Uterus (tissue), 4 donors: ENCODE results near the gene FSD2. TPM values are rescaled to one million over a fixed set of nuclear protein-coding genes. Genes with fewer than 3 reads are reported as not detected.

ENCODE experiments used
- DNase-seq, 2 donors: peaks; one replicate each; pipeline ENCODE4 v3.0.0-alpha.2; 2019 to 2020
- H3K27ac ChIP-seq, 2 donors: fragments of 200-600 bp; sonication (generic); 1 replicate in 1 of 2; 2 replicates in 1 of 2; pipeline ENCODE4 v1.5.1; 2016 to 2018
- H3K27me3 ChIP-seq, 2 donors: fragments of 200-600 bp; sonication (generic); one replicate each; pipeline ENCODE4 v1.5.1; 2018 to 2019; ENCODE audit warnings: control low read depth in 1 of 2
- H3K36me3 ChIP-seq, 2 donors: fragments of 200-600 bp; sonication (generic); one replicate each; pipeline ENCODE4 v1.5.1; 2019; ENCODE audit warnings: control low read depth in 1 of 2
- H3K4me1 ChIP-seq, 2 donors: fragments of 200-600 bp; sonication (generic); one replicate each; pipeline ENCODE4 v1.5.1; 2018 to 2019; ENCODE audit warnings: control low read depth in 1 of 2
- H3K4me3 ChIP-seq, 2 donors: fragments of 200-600 bp; sonication (generic); 1 replicate in 1 of 2; 2 replicates in 1 of 2; pipeline ENCODE4 v1.5.1; 2018 to 2019; ENCODE audit warnings: mild to moderate bottlenecking in 1 of 2
- H3K9me3 ChIP-seq, 2 donors: fragments of 200-600 bp; sonication (generic); one replicate each; pipeline ENCODE4 v1.5.1; 2019; ENCODE audit warnings: control low read depth in 1 of 2
- CTCF ChIP-seq, 4 experiments: fragments of 200-600 bp in 2 of 4; fragments of 450-650 bp in 2 of 4; sonication (generic) in 2 of 4; IDR thresholded peaks; one replicate each; pipeline ENCODE4 v1.5.1; 2016 to 2019; ENCODE audit warnings: antibody characterized with exemption in 4 of 4, mild to moderate bottlenecking in 2 of 4, moderate library complexity in 1 of 4
- POLR2A ChIP-seq, 2 donors: fragments of 450-650 bp; IDR thresholded peaks; one replicate each; pipeline ENCODE4 v1.6.1; 2016; ENCODE audit warnings: antibody characterized with exemption in 2 of 2, mild to moderate bottlenecking in 1 of 2, moderate library complexity in 1 of 2
- intact Hi-C: fragments of 100-400 bp; cut with DNase I; formaldehyde crosslinking; loops from one replicate; pipeline ENCODE4 v1.15.1; 2023; ENCODE audit warnings: low total_unique reads
- total RNA-seq, 4 donors: library from RNA; depleted of rRNA in 3 of 4; stranded (reverse); fragments of >200 nt in 3 of 4; gene quantifications; one replicate each; pipeline versions ENCODE4 v1.1.0 to v1.2.4, GENCODE V29; 2014 to 2023
- donor health status: DM: yes; HTN: yes; CAD: no.

Gene FSD2
- total RNA-seq, 4 donors from 2014 or later, result not detected

- Histone ChIP-seq H3K9me3 (no peaks in the 10 kb centered on the region), H3K4me3 (peak within 1 kb of the TSS; percentile 82 to 99), H3K36me3 (no peaks in the 10 kb centered on the region), H3K27ac (peak within 1 kb of the TSS; percentile 99 to 100), H3K4me1 (peaks cover 4 to 5% of the 10 kb centered on the region in 2 donors), H3K27me3 (no peaks in the 10 kb centered on the region)
- peak; percentile 98 to 99 for DNase-seq
- TF ChIP-seq POLR2A (IDR thresholded peaks at IDR 0.05), result peak; percentile 94 to 98
- TF ChIP-seq CTCF (IDR thresholded peaks at IDR 0.05), result peak in 2 of 4 experiments; percentile 27 to 32
- intact Hi-C loops, result loop anchor here (10.0 kb wide), 1 partner anchor 55 kb away; no protein-coding TSS in a partner anchor
Measured at GRCh38 chr15:82809308-82810060, 3.6 kb upstream of the FSD2 start, which contains the start of gene WHAMM. WHAMM (plus strand) TSS chr15:82809628; CDS start chr15:82809727, 99 bp downstream.

GRCh38 chr15:82808634-82809041, 2.8 kb upstream of the FSD2 start:
- no peaks in the 10 kb centered on the region for H3K36me3 ChIP-seq
- peaks cover 4 to 5% of the 10 kb centered on the region in 2 donors for H3K4me1 ChIP-seq
- no peak overlapping the region for H3K4me3 ChIP-seq
- H3K27me3 ChIP-seq, result no peaks in the 10 kb centered on the region
- DNase-seq, result no peak
- peak overlapping the region in 1 of 2 donors; percentile 100 for H3K27ac ChIP-seq
- intact Hi-C loops, result loop anchor here (10.0 kb wide), 1 partner anchor 54 kb away; no protein-coding TSS in a partner anchor
- no peaks in the 10 kb centered on the region for H3K9me3 ChIP-seq
- TF ChIP-seq CTCF (IDR thresholded peaks at IDR 0.05) (no peak), POLR2A (IDR thresholded peaks at IDR 0.05) (no peak)

GRCh38 chr15:82807920-82808633, 2.2 kb upstream of the FSD2 start:
- no peak overlapping the region for H3K4me3 ChIP-seq
- no peaks in the 10 kb centered on the region for H3K36me3 ChIP-seq
- no peaks in the 10 kb centered on the region for H3K27me3 ChIP-seq
- peaks cover 4 to 5% of the 10 kb centered on the region in 2 donors for H3K4me1 ChIP-seq
- H3K27ac ChIP-seq, result no peak overlapping the region
- TF ChIP-seq CTCF (IDR thresholded peaks at IDR 0.05), result no peak
- no peak for TF ChIP-seq POLR2A (IDR thresholded peaks at IDR 0.05)
- intact Hi-C loops, result loop anchor here (10.0 kb wide), 1 partner anchor 53 kb away; no protein-coding TSS in a partner anchor
- no peak for DNase-seq
- H3K9me3 ChIP-seq, result no peaks in the 10 kb centered on the region

GRCh38 chr15:82804575-82804949, 1.3 kb downstream of the FSD2 start:
- TF ChIP-seq CTCF (IDR thresholded peaks at IDR 0.05) (no peak), POLR2A (IDR thresholded peaks at IDR 0.05) (no peak)
- intact Hi-C loops, result loop anchor here (10.0 kb wide), 1 partner anchor 50 kb away; no protein-coding TSS in a partner anchor

More at GRCh38 chr15:82804575-82804949, 1.3 kb downstream of the FSD2 start:
- Histone ChIP-seq H3K9me3 (no peaks in the 10 kb centered on the region), H3K4me3 (no peak overlapping the region), H3K36me3 (no peaks in the 10 kb centered on the region), H3K27me3 (no peaks in the 10 kb centered on the region), H3K27ac (no peak overlapping the region), H3K4me1 (no peaks in the 10 kb centered on the region)
- DNase-seq, result no peak
